B cell (primary cell): ENCODE measurements around the gene SCRN3. TPM values are rescaled to one million over a fixed set of nuclear protein-coding genes. Genes with fewer than 3 reads are reported as not detected.
"Not testable (repeated sequence)": the region's sequence is repeated elsewhere in the genome, so short reads cannot be mapped to it uniquely, and the experiment has no call there.

Experiments used
- ATAC-seq: fragments of 200-7000 bp; cut with Tn5 transposase; one replicate; pipeline ENCODE4 v1.10.0; 2021; ENCODE audit warnings: low read depth, mild to moderate bottlenecking, moderate number of reproducible peaks, moderate library complexity
- CTCF ChIA-PET: fragments of 350-600 bp; sonication (Branson Sonifier 250); formaldehyde crosslinking; loops from one replicate; lab custom pipeline; 2021; ENCODE audit warnings: antibody characterized with exemption, inconsistent platforms; lab: Charles Lee
- POLR2A ChIA-PET: fragments of 350-600 bp; sonication (Branson Sonifier 250); formaldehyde crosslinking; loops from one replicate; lab custom pipeline; 2021; ENCODE audit warnings: antibody characterized with exemption; lab: Charles Lee
- DNase-seq: peaks from one replicate; pipeline ENCODE4 v3.0.0; 2013
- H2AFZ ChIP-seq: 2 replicates; pipeline ENCODE4 v1.6.1; 2012; ENCODE audit warnings: mild to moderate bottlenecking, low read depth, low read length; ENCODE audit not compliant: insufficient read depth, poor library complexity, severe bottlenecking
- H3K27ac ChIP-seq, 2 donors: 1 replicate in 1 of 2; 2 replicates in 1 of 2; pipeline ENCODE4 v1.5.1; 2012 to 2013; ENCODE audit warnings: low read length in 2 of 2, mild to moderate bottlenecking in 2 of 2, moderate library complexity in 1 of 2
- H3K27me3 ChIP-seq, 4 experiments: fragments of 200-600 bp in 1 of 4; sonication (generic) in 1 of 4; replicated peaks in 1 of 4; 1 replicate in 2 of 4; 2 replicates in 2 of 4; pipeline versions ENCODE4 v1.6.1 to v1.7.0; 2013 to 2016; ENCODE audit warnings: low read length in 3 of 4, mild to moderate bottlenecking in 2 of 4, mixed read lengths in 1 of 4, moderate library complexity in 1 of 4; ENCODE audit not compliant: insufficient read depth in 4 of 4, control insufficient read depth in 3 of 4; ENCODE audit errors: control extremely low read depth in 1 of 4
- H3K36me3 ChIP-seq, 2 experiments: replicated peaks in 1 of 2; 1 replicate in 1 of 2; 2 replicates in 1 of 2; pipeline versions ENCODE4 v1.6.1 to v1.7.1; 2013; ENCODE audit warnings: low read length in 1 of 2; ENCODE audit not compliant: insufficient read depth in 2 of 2, control insufficient read depth in 1 of 2; ENCODE audit errors: control extremely low read depth in 1 of 2, extremely low read depth in 1 of 2
- H3K4me1 ChIP-seq, 2 donors: fragments of 200-600 bp in 1 of 2; sonication (generic) in 1 of 2; 1 replicate in 1 of 2; 2 replicates in 1 of 2; pipeline versions ENCODE4 v1.5.1 to v1.6.1; 2013 to 2017; ENCODE audit warnings: low read length in 2 of 2; ENCODE audit not compliant: control insufficient read depth in 2 of 2, insufficient read depth in 2 of 2
- H3K4me2 ChIP-seq: replicated peaks from 2 replicates; pipeline ENCODE3; 2012; ENCODE audit warnings: mild to moderate bottlenecking, low read depth, low read length; ENCODE audit not compliant: poor library complexity, severe bottlenecking
- H3K4me3 ChIP-seq, 5 experiments: fragments of 200-600 bp in 1 of 5; sonication (generic) in 1 of 5; 1 replicate in 3 of 5; 2 replicates in 2 of 5; pipeline versions ENCODE4 v1.5.1 to v1.7.0; 2011 to 2016; ENCODE audit warnings: low read length in 4 of 5, mild to moderate bottlenecking in 4 of 5, low read depth in 2 of 5, control low read depth in 1 of 5, moderate library complexity in 1 of 5; ENCODE audit not compliant: insufficient read depth in 1 of 5; ENCODE audit errors: control extremely low read depth in 1 of 5, extremely low read depth in 1 of 5
- H3K79me2 ChIP-seq: fragments of 200-600 bp; sonication (generic); one replicate; pipeline ENCODE4 v1.6.0; 2016; ENCODE audit warnings: low read length; ENCODE audit not compliant: control insufficient read depth, insufficient read depth
- H3K9ac ChIP-seq: fragments of 200-600 bp; sonication (generic); 2 replicates; pipeline ENCODE4 v1.6.1; 2017; ENCODE audit warnings: mild to moderate bottlenecking, low read length, moderate library complexity
- H3K9me3 ChIP-seq, 3 donors: one replicate each; pipeline versions ENCODE4 v1.6.1 to v1.7.1; 2013; ENCODE audit warnings: low read length in 2 of 3; ENCODE audit not compliant: control insufficient read depth in 2 of 3, insufficient read depth in 1 of 3; ENCODE audit errors: control extremely low read depth in 1 of 3
- H4K20me1 ChIP-seq: 2 replicates; pipeline ENCODE4 v1.6.0; 2012; ENCODE audit warnings: mild to moderate bottlenecking, low read length; ENCODE audit not compliant: insufficient read depth, control insufficient read depth, poor library complexity, severe bottlenecking
- H3K27ac Mint-ChIP-seq: one replicate; pipeline ENCODE4 v1.8.0; 2021; ENCODE audit warnings: mixed read lengths
- H3K27me3 Mint-ChIP-seq: one replicate; pipeline ENCODE4 v1.8.0; 2021; ENCODE audit warnings: mixed read lengths
- H3K4me1 Mint-ChIP-seq: one replicate; pipeline ENCODE4 v1.8.0; 2021; ENCODE audit warnings: mixed read lengths
- H3K4me3 Mint-ChIP-seq: one replicate; pipeline ENCODE4 v1.8.0; 2021; ENCODE audit warnings: mixed read lengths
- H3K9me3 Mint-ChIP-seq: one replicate; pipeline ENCODE4 v1.8.0; 2022; ENCODE audit warnings: mixed read lengths; ENCODE audit not compliant: insufficient read depth
- CTCF ChIP-seq: fragments of 200-600 bp; IDR thresholded peaks from one replicate; pipeline ENCODE4 v1.8.0; 2022; ENCODE audit warnings: antibody characterized with exemption, mild to moderate bottlenecking
- EZH2 ChIP-seq: IDR thresholded peaks from 2 replicates; pipeline ENCODE4 v1.6.1; 2012; ENCODE audit warnings: borderline replicate concordance, low read depth, mild to moderate bottlenecking, moderate library complexity, low read length; ENCODE audit not compliant: insufficient read depth, poor library complexity, severe bottlenecking
- WGBS: methylation state at CpG from one replicate; pipeline ENCODE4 v1.1.5; 2013; ENCODE audit warnings: missing lambda C conversion rate; ENCODE audit not compliant: insufficient coverage; 5-methylcytosine and 5-hydroxymethylcytosine counted together
- intact Hi-C: fragments of 100-400 bp; cut with micrococcal nuclease; formaldehyde crosslinking; loops from one replicate; pipeline ENCODE4 v1.10.0; 2022
- polyA plus RNA-seq: library from polyadenylated mRNA; depleted of rRNA; stranded (reverse); fragments of >200 nt; gene quantifications from 2 replicates; pipeline ENCODE4 v1.2.3, GENCODE V29; 2012
- total RNA-seq, 2 donors: library from RNA; stranded (reverse); fragments of 120-200 nt in 1 of 2; gene quantifications; 1 replicate in 1 of 2; 2 replicates in 1 of 2; pipeline versions ENCODE4 v1.2.3 to v1.2.4, GENCODE V29; 2013 to 2022

Gene SCRN3
- total and polyA plus RNA-seq, 2 donors (not counting 1 experiment from before 2014, with no cell fraction given): 9.8 to 21.6 TPM

GRCh38 chr2:174389542-174389941 is 6.0 kb upstream of the SCRN3 start:
- POLR2A ChIA-PET: no interaction called here
- Histone ChIP-seq H3K4me2 (no peak overlapping the region), H4K20me1 (peaks cover 64% of the 10 kb centered on the region), H3K4me3 (no peak overlapping the region), H3K27ac (no peak overlapping the region), H3K4me1 (peaks cover 5 to 20% of the 10 kb centered on the region in 2 donors), H3K27me3 (no peaks in the 10 kb centered on the region), H3K36me3 (peaks cover 8 to 37% of the 10 kb centered on the region in 2 experiments), H3K79me2 (peaks cover 79% of the 10 kb centered on the region), H3K9me3 (no peaks in the 10 kb centered on the region), H2AFZ (no peak overlapping the region), H3K9ac (no peak overlapping the region)
- intact Hi-C loops: no loop called here
- no peak for ATAC-seq
- WGBS: 94% methylated on average over 4 of the region's 6 CpGs
- no peaks in the 10 kb centered on the region for H3K27me3 Mint-ChIP-seq
- H3K27ac Mint-ChIP-seq: no peak overlapping the region
- TF ChIP-seq EZH2 (no peak), CTCF (no peak)
- peaks cover 32% of the 10 kb centered on the region for H3K4me1 Mint-ChIP-seq
- CTCF ChIA-PET: no interaction called here
- H3K9me3 Mint-ChIP-seq: no peaks in the 10 kb centered on the region
- no peak overlapping the region for H3K4me3 Mint-ChIP-seq
- DNase-seq: no peak

GRCh38 chr2:174390303-174390702 is 5.2 kb upstream of the SCRN3 start:
- H3K9me3 Mint-ChIP-seq, H3K27me3 Mint-ChIP-seq, POLR2A ChIA-PET, H3K4me3 ChIP-seq, H3K27ac Mint-ChIP-seq, CTCF ChIA-PET, H3K9ac ChIP-seq, ATAC-seq, H3K27me3 ChIP-seq, H3K4me3 Mint-ChIP-seq, H3K9me3 ChIP-seq, H3K4me2 ChIP-seq, H2AFZ ChIP-seq, intact Hi-C loops, H3K27ac ChIP-seq, DNase-seq: not testable (repeated sequence)
- peaks cover 80% of the 10 kb centered on the region for H3K79me2 ChIP-seq
- H3K36me3 ChIP-seq: peaks cover 8 to 37% of the 10 kb centered on the region in 2 experiments
- peaks cover 39% of the 10 kb centered on the region for H3K4me1 Mint-ChIP-seq
- peaks cover 57% of the 10 kb centered on the region for H4K20me1 ChIP-seq
- WGBS: no CpG with 5 or more reads among the region's 3 CpGs
- peaks cover 9 to 24% of the 10 kb centered on the region in 2 donors for H3K4me1 ChIP-seq
